Duodenal mucosa (tissue), 2 donors: Measurements from ENCODE around the gene SERGEF.

Experiments
- H3K27ac ChIP-seq: one replicate; pipeline ENCODE4 v1.7.0; 2013; ENCODE audit warnings: low read depth, low read length
- H3K27me3 ChIP-seq, 2 donors: one replicate each; pipeline ENCODE4 v1.7.0; 2013; ENCODE audit warnings: low read length in 2 of 2, control low read depth in 1 of 2; ENCODE audit not compliant: insufficient read depth in 2 of 2, control insufficient read depth in 1 of 2
- H3K36me3 ChIP-seq, 2 donors: one replicate each; pipeline ENCODE4 v1.7.0; 2013; ENCODE audit warnings: low read length in 2 of 2, control low read depth in 1 of 2; ENCODE audit not compliant: insufficient read depth in 2 of 2, control insufficient read depth in 1 of 2
- H3K4me1 ChIP-seq, 2 donors: one replicate each; pipeline ENCODE4 v1.7.0; 2013; ENCODE audit warnings: low read length in 2 of 2, control low read depth in 1 of 2; ENCODE audit not compliant: insufficient read depth in 2 of 2, control insufficient read depth in 1 of 2
- H3K4me3 ChIP-seq, 2 donors: one replicate each; pipeline ENCODE4 v1.7.0; 2013; ENCODE audit warnings: low read length in 2 of 2, low read depth in 1 of 2
- H3K9ac ChIP-seq, 2 donors: one replicate each; pipeline ENCODE4 v1.7.0; 2013; ENCODE audit warnings: low read length in 2 of 2, low read depth in 1 of 2
- H3K9me3 ChIP-seq, 2 donors: one replicate each; pipeline ENCODE4 v1.7.0; 2013; ENCODE audit warnings: low read length in 2 of 2, control low read depth in 1 of 2; ENCODE audit not compliant: control insufficient read depth in 1 of 2

The SERGEF gene

GRCh38 chr11:17985517-17985916 lies 27.3 kb downstream of the SERGEF start:
- H3K27ac ChIP-seq, result no peak overlapping the region
- no peak overlapping the region for H3K4me3 ChIP-seq

GRCh38 chr11:17983569-17983968 lies 29.3 kb downstream of the SERGEF start:
- Histone ChIP-seq H3K9ac (no peak overlapping the region), H3K27ac (no peak overlapping the region), H3K36me3 (peaks cover 7 to 25% of the 10 kb centered on the region in 2 donors), H3K9me3 (no peaks in the 10 kb centered on the region), H3K27me3 (no peaks in the 10 kb centered on the region), H3K4me3 (no peak overlapping the region), H3K4me1 (no peaks in the 10 kb centered on the region)

More at GRCh38 chr11:17985517-17985916, 27.3 kb downstream of the SERGEF start:
- Histone ChIP-seq H3K9me3 (no peaks in the 10 kb centered on the region), H3K36me3 (peaks cover 7 to 31% of the 10 kb centered on the region in 2 donors), H3K27me3 (no peaks in the 10 kb centered on the region), H3K4me1 (no peaks in the 10 kb centered on the region), H3K9ac (no peak overlapping the region)

GRCh38 chr11:17979770-17980371 lies 33.0 kb downstream of the SERGEF start:
- no peak overlapping the region for H3K27ac ChIP-seq
- H3K27me3 ChIP-seq, result no peaks in the 10 kb centered on the region
- no peaks in the 10 kb centered on the region for H3K4me1 ChIP-seq
- H3K4me3 ChIP-seq, result no peak overlapping the region
- no peak overlapping the region for H3K9ac ChIP-seq
- H3K36me3 ChIP-seq, result peaks cover 4 to 12% of the 10 kb centered on the region in 2 donors
- no peaks in the 10 kb centered on the region for H3K9me3 ChIP-seq

GRCh38 chr11:17978553-17979287 lies 34.1 kb downstream of the SERGEF start:
- Histone ChIP-seq H3K4me1 (no peaks in the 10 kb centered on the region), H3K27me3 (no peaks in the 10 kb centered on the region), H3K9ac (no peak overlapping the region), H3K4me3 (no peak overlapping the region), H3K9me3 (no peaks in the 10 kb centered on the region), H3K27ac (no peak overlapping the region), H3K36me3 (peaks cover 0 to 7% of the 10 kb centered on the region in 2 donors)

GRCh38 chr11:17976651-17977050 lies 36.2 kb downstream of the SERGEF start:
- Histone ChIP-seq H3K27me3 (no peaks in the 10 kb centered on the region), H3K9ac (no peak overlapping the region), H3K9me3 (no peaks in the 10 kb centered on the region), H3K4me3 (no peak overlapping the region), H3K27ac (no peak overlapping the region), H3K4me1 (no peaks in the 10 kb centered on the region), H3K36me3 (peaks cover 0 to 7% of the 10 kb centered on the region in 2 donors)

- Histone ChIP-seq H3K4me1 (no peaks in the 10 kb centered on the region), H3K9ac (no peak overlapping the region), H3K27me3 (no peaks in the 10 kb centered on the region), H3K27ac (no peak overlapping the region), H3K4me3 (no peak overlapping the region), H3K36me3 (peaks cover 0 to 7% of the 10 kb centered on the region in 2 donors), H3K9me3 (peaks cover 0 to 3% of the 10 kb centered on the region in 2 donors)
Observed at GRCh38 chr11:17974246-17974645, 38.6 kb downstream of the SERGEF start.

GRCh38 chr11:17972987-17973386 lies 39.9 kb downstream of the SERGEF start:
- Histone ChIP-seq H3K27ac (no peak overlapping the region), H3K9ac (no peak overlapping the region), H3K36me3 (peaks cover 0 to 7% of the 10 kb centered on the region in 2 donors), H3K4me3 (no peak overlapping the region), H3K27me3 (no peaks in the 10 kb centered on the region), H3K9me3 (peaks cover 0 to 3% of the 10 kb centered on the region in 2 donors), H3K4me1 (no peaks in the 10 kb centered on the region)

- H3K27me3 ChIP-seq, result no peaks in the 10 kb centered on the region
- H3K27ac ChIP-seq, result no peak overlapping the region
- H3K9me3 ChIP-seq, result peaks cover 0 to 3% of the 10 kb centered on the region in 2 donors
- H3K4me3 ChIP-seq, result no peak overlapping the region
- no peaks in the 10 kb centered on the region for H3K4me1 ChIP-seq
- H3K36me3 ChIP-seq, result no peaks in the 10 kb centered on the region
- H3K9ac ChIP-seq, result no peak overlapping the region
Observed at GRCh38 chr11:17968206-17968605, 44.6 kb downstream of the SERGEF start.

- Histone ChIP-seq H3K27me3 (no peaks in the 10 kb centered on the region), H3K9ac (no peak overlapping the region), H3K9me3 (peaks cover 0 to 3% of the 10 kb centered on the region in 2 donors), H3K36me3 (no peaks in the 10 kb centered on the region), H3K27ac (no peak overlapping the region), H3K4me3 (no peak overlapping the region), H3K4me1 (no peaks in the 10 kb centered on the region)
Observed at GRCh38 chr11:17967661-17968060, 45.2 kb downstream of the SERGEF start.

- Histone ChIP-seq H3K27ac (no peak overlapping the region), H3K27me3 (no peaks in the 10 kb centered on the region), H3K36me3 (peaks cover 17 to 23% of the 10 kb centered on the region in 2 donors), H3K9ac (no peak overlapping the region), H3K4me3 (no peak overlapping the region), H3K4me1 (no peaks in the 10 kb centered on the region), H3K9me3 (no peaks in the 10 kb centered on the region)
Observed at GRCh38 chr11:17960091-17960490, 52.8 kb downstream of the SERGEF start.
